ENCODE data around the gene KCNK1.

GRCh38 chr1:233610628-233611027 is 3.3 kb upstream of the KCNK1 start:
- TF ChIP-seq, protein P1, sequence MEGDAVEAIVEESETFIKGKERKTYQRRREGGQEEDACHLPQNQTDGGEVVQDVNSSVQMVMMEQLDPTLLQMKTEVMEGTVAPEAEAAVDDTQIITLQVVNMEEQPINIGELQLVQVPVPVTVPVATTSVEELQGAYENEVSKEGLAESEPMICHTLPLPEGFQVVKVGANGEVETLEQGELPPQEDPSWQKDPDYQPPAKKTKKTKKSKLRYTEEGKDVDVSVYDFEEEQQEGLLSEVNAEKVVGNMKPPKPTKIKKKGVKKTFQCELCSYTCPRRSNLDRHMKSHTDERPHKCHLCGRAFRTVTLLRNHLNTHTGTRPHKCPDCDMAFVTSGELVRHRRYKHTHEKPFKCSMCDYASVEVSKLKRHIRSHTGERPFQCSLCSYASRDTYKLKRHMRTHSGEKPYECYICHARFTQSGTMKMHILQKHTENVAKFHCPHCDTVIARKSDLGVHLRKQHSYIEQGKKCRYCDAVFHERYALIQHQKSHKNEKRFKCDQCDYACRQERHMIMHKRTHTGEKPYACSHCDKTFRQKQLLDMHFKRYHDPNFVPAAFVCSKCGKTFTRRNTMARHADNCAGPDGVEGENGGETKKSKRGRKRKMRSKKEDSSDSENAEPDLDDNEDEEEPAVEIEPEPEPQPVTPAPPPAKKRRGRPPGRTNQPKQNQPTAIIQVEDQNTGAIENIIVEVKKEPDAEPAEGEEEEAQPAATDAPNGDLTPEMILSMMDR (conservative IDR thresholded peaks at IDR 0.05) = no peak
- no peak for TF ChIP-seq EZH2 (IDR thresholded peaks at IDR 0.05; ENCODE audit: low read depth)
